GM21576 (cell line): Measurements from ENCODE around the gene MISP3.

ENCODE experiments used
- ATAC-seq: cut with Tn5 transposase; IDR thresholded peaks from one replicate; pipeline ENCODE4 v1.9.1; 2021; ENCODE audit warnings: mild to moderate bottlenecking, moderate library complexity; ENCODE audit not compliant: unreplicated experiment

Gene MISP3

DNA sequence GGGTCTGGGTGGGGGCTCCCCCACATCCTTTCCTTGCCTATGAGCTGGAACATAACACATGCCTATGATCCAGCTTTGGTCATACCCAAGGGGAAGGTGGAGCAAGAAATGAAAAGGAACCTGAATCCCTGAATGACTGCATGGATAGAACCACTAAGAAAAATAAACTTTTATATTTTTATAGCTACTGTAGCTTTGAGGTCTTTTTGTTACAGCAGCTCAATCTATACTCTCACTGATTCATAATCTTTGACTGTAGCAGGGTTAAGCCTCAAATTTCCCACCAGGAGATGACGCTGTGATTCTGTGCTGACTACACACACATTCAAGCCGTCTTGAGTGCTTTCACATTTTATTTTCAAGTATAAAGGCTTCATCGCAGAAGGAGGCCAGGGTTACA lies 19.6 kb upstream of the MISP3 start:
- no peak for ATAC-seq

DNA sequence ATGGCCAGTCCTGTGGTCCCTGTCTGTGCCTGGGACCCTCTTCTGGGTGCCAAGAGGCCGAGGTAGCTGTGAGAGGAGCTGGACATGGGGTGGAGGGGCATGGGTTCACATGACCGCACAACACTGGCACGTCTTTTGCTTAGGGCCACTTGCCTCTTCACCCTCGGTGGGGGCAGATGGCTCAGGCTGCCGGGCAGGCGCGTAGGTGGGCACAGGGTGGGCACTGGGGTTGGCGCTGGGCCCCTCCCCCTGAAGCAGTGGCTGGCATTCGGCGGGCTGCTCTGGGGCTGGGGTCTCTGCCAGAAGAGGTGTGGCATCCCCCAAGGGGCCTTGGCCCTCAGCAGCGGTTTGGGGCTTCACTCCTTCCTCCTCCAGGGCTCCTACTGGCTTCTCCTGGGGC lies 19.1 kb upstream of the MISP3 start:
- ATAC-seq = no peak

DNA sequence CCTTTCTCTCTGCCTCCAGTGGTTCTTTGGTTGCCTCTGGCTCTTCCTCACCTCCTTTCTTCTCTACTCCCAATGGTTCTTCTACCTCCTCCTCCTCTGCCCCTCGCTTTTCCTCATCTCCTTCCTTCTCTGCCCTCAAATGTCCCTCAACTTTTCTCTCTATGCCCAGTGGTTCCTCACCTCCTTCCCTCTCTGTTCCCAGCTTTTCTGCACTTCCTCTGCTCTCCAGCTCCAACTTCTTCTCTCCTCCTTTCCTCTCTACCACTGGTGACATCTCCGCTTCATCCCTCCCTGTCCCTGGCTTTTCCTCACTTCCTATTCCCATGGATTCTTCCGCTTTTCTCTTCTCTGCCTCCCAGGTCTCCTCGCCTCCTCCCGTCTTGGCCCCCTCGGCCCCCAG lies 18.5 kb upstream of the MISP3 start:
- no peak for ATAC-seq

DNA sequence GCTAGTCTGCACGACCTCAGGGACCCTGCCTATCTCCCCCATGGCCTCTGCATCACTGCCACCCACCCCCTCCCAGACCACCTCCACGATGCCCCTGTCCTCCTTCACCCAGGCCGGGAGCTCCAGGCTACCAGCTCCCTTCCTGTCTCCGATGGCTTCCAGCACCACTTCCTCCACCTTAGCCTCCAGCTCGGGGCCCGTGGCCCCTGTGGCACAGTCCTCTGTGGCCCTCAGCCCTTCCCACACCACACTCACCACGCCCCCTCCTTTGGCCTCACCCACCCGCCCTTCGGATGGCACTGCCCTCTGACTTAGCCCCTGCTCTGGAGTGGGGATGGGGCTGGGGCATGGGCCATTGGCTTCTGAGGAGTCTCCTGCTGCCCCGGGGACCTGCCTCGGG lies 17.9 kb upstream of the MISP3 start:
- ATAC-seq = no peak

DNA sequence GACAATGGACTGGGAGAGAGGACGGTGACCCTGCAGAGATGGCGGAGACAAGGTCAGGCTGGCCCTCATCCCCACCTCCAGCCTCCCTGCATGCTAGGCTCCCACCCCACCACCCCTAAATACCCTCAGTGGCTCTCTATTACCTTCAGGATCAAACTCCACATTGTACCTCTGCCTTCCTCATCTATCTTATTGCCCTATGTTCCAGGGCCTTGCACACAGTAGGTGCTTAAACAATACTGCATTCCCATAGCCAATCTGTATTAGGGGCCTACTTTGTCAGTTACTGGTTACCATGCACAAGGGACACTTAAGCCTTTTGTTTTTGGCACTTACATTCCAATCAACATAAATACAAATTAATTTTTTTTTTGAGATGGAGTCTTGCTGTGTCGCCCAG lies 17.2 kb upstream of the MISP3 start:
- no peak for ATAC-seq

DNA sequence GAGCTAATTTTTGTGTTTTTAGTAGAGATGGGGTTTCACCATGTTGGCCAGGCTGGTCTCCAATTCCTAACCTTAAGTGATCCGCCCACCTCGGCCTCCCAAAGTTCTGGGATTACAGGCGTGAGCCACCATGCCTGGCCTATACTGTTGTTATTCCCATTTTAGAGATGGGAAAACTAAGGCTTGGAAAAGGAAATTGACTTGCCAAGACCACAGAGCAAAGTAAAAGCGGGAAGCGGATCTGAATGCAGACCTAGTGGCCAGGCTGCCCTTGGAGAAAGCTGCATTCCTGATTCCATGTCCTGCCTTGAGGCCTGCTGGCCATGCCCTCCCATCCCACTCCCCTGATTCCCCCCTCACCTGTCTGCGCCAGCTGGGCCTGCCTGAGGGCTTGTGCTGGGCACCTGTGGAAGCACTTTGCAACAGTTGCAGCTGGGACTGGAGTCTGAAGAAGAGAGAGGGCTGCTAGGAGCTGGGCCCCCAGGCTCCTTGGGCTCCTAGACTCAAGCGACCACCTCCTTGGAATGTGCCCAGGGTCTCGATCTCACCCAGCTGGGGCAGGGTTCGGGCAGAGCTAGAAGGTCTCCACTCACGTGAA lies 16.4 kb upstream of the MISP3 start:
- ATAC-seq = no peak

DNA sequence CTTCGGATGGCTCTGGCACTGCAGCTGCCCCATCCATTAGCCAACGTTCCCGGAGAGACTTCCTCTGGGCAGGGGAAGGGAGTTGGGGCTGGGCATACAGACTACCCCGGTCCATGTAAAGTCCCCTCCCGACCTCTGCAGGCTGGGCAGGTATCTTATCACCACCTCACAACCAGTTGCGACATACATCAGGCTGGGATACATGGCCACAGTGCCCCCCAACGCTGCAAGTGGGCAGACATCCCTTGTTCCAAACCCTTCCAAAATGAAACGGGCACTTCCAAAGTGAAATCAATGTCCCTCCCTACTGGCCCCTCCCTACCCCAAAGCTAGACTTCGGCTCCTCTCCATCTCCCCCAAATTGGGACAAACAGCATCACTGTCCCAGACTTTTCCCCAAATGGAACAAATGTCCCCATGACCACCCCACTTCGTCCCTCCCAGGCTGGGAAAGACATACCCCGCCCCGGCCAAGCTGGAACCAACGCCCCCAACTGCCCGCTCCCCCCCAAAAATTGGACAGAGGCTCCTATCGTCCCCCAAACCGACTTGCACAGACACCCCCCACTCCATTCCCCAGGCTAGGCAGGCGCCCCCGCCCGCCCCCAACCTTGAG lies 15.7 kb upstream of the MISP3 start:
- ATAC-seq = no peak

DNA sequence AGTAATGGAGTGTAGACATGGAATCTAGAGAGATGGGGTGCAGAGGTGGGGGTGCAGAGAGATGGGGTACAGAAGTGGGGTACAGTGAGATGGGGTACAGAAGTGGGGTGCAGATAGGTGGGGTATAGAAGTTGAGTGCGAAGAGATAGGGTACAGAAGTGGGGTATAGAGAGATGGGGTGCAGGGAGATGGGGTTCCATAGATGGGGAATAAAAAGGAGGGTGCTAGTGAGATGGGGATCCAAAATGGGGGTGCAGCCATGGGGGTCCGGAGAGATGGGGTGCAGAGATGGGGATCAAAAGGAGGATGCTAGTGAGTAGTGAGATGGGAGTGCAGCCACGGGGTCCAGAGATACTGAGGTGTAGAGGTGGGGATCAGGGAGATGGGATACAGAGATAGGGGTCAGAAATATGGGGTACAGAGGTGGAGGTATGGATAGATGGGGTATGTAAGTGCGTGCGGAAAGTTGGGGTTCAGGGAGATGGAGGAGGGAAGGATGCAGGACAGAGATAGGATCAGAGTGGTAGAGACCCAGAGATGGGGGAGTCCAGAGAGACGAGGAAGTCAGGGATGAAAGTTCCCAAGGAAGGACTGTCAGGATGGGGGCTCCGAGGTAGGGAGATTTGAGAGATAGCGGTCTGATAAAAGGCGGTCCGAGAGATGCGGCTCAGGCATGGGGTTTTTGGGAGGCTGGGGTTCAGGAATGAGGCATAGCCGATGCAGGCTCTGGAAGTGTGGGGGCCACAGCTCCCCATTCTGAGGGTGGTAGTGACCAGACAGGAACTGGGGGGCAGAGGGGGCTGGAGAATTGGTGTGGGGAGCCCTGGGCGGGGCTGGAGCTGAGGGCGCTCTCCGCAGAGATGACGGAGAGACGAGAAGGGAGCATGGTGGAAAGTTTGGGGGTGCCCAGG lies 14.1 kb upstream of the MISP3 start:
- no peak for ATAC-seq

DNA sequence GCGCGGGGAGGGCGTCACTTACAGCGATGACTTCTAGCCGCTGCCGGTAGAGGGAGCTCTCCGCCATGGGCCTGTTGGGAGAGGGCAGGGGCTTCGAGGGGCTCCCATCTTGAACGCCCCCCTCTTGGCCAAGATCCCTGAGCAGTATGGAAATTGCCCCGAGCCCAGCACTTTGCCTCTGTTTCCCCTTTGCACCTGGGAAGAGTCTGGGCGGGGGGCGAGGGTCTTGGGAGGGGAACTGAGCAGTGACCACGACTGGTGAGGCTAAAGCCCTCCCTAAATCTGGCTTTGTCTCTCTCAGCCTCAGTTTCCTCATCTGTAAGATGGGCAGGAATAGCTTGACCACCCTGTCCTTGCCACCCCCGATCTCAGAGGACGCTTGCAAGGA lies 13.5 kb upstream of the MISP3 start:
- no peak for ATAC-seq

DNA sequence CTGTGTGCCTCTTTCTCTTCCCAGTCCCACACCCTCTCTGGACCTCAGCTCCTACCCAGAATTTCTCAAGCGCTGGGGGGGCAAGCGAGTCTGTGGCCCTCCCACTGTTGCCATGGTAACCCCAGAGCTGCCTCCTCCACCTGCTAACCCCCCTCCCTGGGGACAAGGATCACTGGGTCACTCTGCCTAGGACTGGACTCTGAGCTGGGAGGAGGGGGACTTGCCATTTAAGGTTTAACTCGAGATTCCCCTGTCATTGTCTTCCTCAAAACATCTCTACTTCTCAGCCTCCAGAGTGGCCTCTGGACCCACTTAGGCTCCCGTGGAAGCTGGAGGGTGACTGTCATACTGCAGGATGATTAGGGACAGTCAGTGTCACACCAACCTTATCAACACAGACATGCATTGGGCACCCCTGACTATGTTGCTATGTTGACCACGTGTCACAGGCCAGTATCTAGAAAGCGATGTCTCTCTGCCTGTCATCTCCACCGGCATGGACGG lies 12.9 kb upstream of the MISP3 start:
- ATAC-seq = no peak

DNA sequence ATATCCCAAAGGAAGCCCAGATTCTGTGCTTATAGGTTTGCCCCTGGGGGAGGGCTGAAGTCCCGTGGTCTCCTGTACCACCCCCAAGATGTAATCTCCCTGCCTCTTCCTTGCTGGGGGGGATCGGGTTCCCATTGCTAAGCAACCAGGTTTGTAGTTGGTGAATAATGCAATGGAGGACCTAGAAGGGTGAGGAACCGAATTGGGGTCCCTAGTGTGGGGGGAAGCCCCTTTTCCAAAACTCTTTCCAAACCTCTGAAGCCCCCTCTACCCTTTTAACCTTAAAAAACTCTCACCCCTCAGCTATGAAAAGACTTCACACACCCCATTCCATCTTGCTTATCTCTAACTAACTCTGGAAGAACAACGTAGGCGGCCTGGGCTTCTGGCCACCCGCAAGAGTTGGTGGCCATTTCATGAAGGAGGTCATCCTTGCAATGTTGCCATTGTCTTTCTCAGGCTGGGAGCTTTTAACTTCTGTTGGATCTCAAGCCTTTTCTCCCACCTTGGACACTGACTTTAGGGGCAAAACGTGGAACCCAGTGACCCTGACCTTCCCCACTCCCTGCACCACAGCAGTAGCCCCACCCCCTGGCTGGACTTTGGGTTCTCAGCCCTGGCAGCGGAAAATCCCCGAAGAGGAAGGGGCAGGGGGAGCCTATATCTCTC lies 11.4 kb upstream of the MISP3 start:
- ATAC-seq = no peak

DNA sequence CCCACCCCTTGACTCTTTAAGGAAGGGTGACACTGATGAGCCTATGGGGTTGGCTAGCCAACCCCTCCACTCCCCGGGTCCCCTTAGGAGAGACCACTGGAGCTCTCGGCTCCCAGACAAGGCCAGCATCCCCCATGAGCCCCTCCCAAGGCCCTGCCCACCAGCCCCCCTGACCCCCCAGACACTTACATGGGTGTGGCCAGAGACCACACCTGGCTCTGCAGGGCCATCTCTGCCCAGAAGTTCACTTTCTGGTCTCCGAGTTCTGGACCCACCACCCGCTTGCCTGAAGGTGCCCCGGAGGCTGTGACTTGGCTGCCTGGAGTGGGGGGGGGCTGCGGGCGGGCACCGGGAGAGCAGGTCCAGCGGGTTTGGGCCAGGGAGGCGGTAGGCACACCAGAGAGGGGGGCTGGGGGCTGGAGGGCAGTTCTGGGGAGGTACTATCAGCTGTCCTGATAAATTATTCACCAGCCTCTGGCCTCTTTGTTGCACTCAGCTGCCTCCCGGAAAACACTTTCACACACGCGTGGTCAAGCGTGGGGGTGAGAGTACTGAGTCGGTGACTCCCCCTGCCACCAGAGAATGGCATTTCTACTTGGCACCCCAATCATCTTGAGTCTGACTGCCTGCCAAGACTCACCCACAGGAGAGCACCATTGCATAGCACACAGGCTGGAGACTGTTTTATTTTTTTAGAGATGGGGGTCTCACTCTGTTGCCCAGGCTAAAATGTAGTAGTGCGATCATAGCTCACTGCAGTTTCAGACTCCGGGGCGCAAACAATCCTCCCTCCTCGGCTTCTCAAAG lies 10.6 kb upstream of the MISP3 start, which contains the start of gene PALM3:
Gene PALM3, minus strand, starts transcription at position 326 of the 807 bp plus-strand sequence. Its CDS starts 96 bp downstream, at position 230.
- no peak for ATAC-seq

DNA sequence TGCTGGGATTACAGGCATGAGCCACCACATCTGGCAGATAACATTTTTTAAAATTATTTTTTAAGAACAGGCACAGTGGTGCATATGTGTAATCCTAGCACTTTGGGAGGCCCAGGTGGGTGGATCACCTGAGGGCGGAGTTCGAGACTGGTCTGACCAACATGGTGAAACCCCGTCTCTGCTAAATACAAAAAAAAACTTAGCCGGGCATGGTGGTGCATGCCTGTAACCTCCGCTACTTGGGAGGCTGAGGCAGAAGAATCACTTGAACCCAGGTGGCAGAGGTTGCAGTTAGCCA lies 10.1 kb upstream of the MISP3 start:
- ATAC-seq = no peak

DNA sequence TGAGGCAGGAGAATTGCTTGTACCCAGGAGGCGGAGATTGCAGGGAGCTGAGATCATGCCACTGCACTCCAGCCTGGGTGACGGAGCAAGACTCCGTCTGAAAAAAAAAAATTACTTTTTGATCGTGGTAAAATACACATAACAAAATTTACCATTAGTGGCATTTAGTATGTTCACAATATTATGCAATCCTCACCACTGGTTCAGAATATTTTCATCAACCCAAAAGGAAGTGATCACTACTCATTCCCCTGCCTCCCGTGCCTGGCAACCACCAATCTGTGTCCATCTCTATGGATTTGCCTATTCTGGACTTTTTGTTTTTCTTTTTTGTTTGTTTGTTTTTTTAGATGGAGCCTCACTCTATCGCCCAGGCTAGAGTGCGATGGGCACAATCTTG lies 9.5 kb upstream of the MISP3 start:
- no peak for ATAC-seq

DNA sequence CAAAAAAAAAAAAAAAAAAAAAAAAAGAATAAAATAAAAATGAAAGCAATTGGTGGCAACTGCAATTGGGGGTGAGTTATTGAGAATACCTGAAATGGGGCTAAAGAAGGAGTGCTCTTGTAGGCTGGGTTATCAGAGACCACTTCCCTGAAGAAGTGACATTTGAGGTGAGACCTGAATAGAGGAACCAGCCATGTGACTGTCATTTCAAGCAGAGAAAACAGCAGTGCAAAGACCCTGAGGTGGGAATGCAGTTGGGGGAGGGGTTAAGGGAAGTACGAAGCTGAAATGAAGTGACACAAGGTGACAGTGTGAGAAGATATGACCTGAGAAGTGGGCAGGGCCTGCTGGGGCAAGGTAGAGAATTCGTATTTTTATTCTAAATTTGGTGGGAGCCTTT lies 6.5 kb upstream of the MISP3 start:
- ATAC-seq = no peak

DNA sequence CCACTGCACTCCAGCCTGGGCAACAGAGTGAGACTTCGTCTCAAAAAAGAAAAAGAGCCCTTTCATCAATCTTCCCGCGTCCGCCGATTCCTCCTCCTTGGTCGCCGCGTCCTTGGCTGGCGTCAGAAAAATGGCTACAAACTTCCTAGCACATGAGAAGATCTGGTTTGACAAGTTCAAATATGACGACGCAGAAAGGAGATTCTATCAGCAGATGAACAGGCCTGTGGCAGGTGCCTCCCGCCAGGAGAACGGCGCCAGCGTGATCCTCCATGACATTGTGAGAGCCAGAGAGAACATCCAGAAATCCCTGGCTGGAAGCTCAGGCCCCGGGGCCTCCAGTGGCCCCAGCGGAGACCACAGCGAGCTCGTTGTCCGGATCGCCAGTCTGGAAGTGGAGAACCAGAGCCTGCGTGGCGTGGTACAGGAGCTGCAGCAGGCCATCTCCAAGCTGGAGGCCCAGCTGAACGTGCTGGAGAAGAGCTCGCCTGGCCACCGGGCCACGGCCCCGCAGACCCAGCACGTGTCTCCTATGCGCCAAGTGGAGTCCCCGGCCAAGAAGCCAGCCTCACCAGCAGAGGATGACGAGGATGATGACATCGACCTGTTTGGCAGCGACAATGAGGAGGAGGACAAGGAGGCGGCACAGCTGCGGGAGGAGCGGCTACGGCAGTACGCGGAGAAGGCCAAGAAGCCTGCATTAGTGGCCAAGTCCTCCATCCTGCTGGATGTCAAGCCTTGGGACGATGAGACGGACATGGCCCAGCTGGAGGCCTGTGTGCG lies 2.1 kb upstream of the MISP3 start:
- no peak for ATAC-seq

DNA sequence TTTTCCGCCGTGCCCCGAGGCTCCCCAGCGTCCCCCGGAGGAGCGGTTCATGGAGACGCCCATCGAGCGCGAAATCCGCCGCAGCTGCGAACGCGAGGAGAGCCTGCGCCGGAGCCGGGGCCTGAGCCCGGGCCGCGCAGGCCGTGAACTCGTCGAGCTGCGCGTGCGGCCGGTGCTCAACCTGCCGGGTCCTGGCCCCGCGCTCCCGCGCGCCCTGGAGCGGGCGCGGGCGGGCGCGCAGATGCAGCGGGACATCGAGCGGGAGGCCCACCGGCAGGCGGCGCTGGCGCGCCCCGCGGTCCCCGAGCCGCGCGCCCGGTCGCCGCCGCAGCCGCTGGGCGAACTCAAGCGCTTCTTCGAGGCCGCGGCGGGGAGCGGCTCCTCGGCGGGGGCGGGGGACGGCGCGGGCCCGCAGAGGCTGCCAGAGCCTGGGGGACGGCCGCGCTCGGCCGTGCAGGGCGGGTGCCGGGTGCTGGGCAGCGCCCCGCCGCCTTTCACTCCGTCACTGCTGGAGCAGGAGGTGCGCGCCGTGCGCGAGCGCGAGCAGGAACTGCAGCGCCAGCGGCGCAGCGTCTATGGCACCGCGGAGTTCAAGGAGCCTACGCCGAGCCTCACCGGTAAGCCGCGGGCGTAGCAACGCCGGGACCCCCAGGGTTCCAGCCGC lies 807 bp downstream of the MISP3 start:
- peak; percentile 45 for ATAC-seq

DNA sequence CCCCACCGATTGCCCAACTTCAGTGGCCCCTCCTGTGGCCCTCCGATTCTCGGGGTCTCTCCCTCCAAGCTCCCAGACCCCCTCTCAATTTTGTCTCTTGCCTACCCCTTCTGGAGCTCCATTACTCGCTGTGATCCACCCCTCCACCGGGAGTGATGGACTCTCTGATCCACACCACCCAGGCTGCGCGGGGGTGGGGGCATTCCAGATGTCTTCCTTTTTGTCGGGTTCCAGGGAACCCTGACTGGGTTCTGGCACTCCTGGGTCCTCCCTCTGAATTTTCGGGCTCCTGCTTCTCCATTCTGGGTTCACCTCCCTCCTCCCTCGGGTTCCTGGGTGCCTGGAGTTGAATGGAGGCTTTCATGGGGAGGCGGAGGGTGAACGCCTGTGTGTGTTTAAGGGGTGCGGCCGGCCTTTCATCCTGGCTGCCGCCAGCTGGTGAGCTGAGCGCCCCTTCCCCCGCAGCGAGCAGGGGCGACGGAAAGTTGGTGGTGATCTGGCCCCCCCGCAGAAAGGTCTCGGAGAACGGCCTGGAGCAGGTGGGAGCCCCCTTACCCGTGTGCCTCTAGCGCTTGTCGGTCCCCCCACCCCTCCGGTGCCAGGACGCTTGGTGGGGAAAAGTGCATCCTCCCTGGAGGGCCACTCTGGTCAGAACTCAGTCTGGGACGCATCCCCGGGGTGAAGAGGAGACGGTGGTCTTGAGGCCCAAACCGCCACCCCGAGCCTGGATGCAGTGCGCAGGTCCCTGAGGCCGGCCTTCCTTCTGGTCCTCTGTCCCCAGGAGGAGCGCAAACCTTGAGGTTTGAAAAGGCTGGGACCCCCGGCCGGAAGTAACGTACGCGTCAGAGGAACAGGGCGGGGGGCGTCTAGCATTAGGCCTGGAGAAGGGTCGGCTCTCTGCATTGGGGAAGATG lies 1.6 kb downstream of the MISP3 start:
- ATAC-seq = peak; percentile 4
